ENCODE results near the gene ZNF552.
"Not testable (repeated sequence)": the region's sequence is repeated elsewhere in the genome, so short reads cannot be mapped to it uniquely, and the experiment has no call there.

Gene ZNF552

GRCh38 chr19:57812975-57813820 is 1.5 kb downstream of the ZNF552 start:
- DNase-seq (ENCODE audit: low spot score in 2 of 2); H3K9me3 ChIP-seq; in situ Hi-C loops (cut with MboI; ENCODE audit: low sequenced_read_pairs); H3K27me3 ChIP-seq (ENCODE audit: low read depth); H3K4me1 ChIP-seq: not testable (repeated sequence)
- Histone ChIP-seq H3K36me3 (replicated peaks) (peaks cover 18% of the 10 kb centered on the region), H3K4me3 (peak overlapping the region; percentile 83)

GRCh38 chr19:57812226-57812625 is 2.5 kb downstream of the ZNF552 start:
- DNase-seq (ENCODE audit: low spot score in 2 of 2): no peak
- in situ Hi-C loops (cut with MboI; ENCODE audit: low sequenced_read_pairs): no loop called here
- Histone ChIP-seq H3K4me1 (no peaks in the 10 kb centered on the region; the same call in 1 of the 2 replicates), H3K4me3 (no peak overlapping the region), H3K27me3 (ENCODE audit: low read depth) (no peaks in the 10 kb centered on the region), H3K9me3 (no peaks in the 10 kb centered on the region), H3K36me3 (replicated peaks) (peaks cover 19% of the 10 kb centered on the region)

GRCh38 chr19:57810410-57811295 is 4.1 kb downstream of the ZNF552 start:
- DNase-seq (ENCODE audit: low spot score in 2 of 2); H3K4me3 ChIP-seq; in situ Hi-C loops (cut with MboI; ENCODE audit: low sequenced_read_pairs); H3K4me1 ChIP-seq; H3K9me3 ChIP-seq; H3K27me3 ChIP-seq (ENCODE audit: low read depth): not testable (repeated sequence)
- H3K36me3 ChIP-seq (replicated peaks): peaks cover 19% of the 10 kb centered on the region

- Histone ChIP-seq H3K36me3 (replicated peaks) (peaks cover 19% of the 10 kb centered on the region), H3K4me3 (no peak overlapping the region), H3K4me1 (no peaks in the 10 kb centered on the region), H3K27me3 (ENCODE audit: low read depth) (no peaks in the 10 kb centered on the region), H3K9me3 (no peaks in the 10 kb centered on the region)
- in situ Hi-C loops (cut with MboI; ENCODE audit: low sequenced_read_pairs): no loop called here
- DNase-seq (ENCODE audit: low spot score in 2 of 2): no peak
Observed at GRCh38 chr19:57807541-57807940, 7.2 kb downstream of the ZNF552 start.

- in situ Hi-C loops (cut with MboI; ENCODE audit: low sequenced_read_pairs): no loop called here
- Histone ChIP-seq H3K9me3 (no peaks in the 10 kb centered on the region), H3K4me3 (no peak overlapping the region), H3K27me3 (ENCODE audit: low read depth) (no peaks in the 10 kb centered on the region), H3K36me3 (replicated peaks) (peaks cover 4% of the 10 kb centered on the region), H3K4me1 (0 out of 2 replicates have a peak, but pooled peaks cover 4% of the 10 kb centered on the region)
- no peak for DNase-seq (ENCODE audit: low spot score in 2 of 2)
Observed at GRCh38 chr19:57803594-57804325, 11.0 kb downstream of the ZNF552 start.

- Histone ChIP-seq H3K4me3 (no peak overlapping the region), H3K9me3 (no peaks in the 10 kb centered on the region), H3K27me3 (ENCODE audit: low read depth) (no peaks in the 10 kb centered on the region), H3K36me3 (replicated peaks) (peaks cover 1% of the 10 kb centered on the region), H3K4me1 (0 out of 2 replicates have a peak, but pooled peaks cover 4% of the 10 kb centered on the region)
- in situ Hi-C loops (cut with MboI; ENCODE audit: low sequenced_read_pairs): no loop called here
- DNase-seq (ENCODE audit: low spot score in 2 of 2): no peak
Observed at GRCh38 chr19:57803265-57803593, 11.5 kb downstream of the ZNF552 start.

- no peak for DNase-seq (ENCODE audit: low spot score in 2 of 2)
- H3K36me3 ChIP-seq (replicated peaks): no peaks in the 10 kb centered on the region; the same call in 1 of the 2 replicates
- H3K4me3 ChIP-seq: no peak overlapping the region
- no peaks in the 10 kb centered on the region for H3K27me3 ChIP-seq (ENCODE audit: low read depth)
- 0 out of 2 replicates have a peak, but pooled peaks cover 4% of the 10 kb centered on the region for H3K4me1 ChIP-seq
- H3K9me3 ChIP-seq: no peaks in the 10 kb centered on the region
- in situ Hi-C loops (cut with MboI; ENCODE audit: low sequenced_read_pairs): no loop called here
Observed at GRCh38 chr19:57802269-57802668, 12.4 kb downstream of the ZNF552 start.

GRCh38 chr19:57800696-57801095 is 14.0 kb downstream of the ZNF552 start:
- Histone ChIP-seq H3K4me3 (no peak overlapping the region), H3K4me1 (0 out of 2 replicates have a peak, but pooled peaks cover 4% of the 10 kb centered on the region), H3K9me3 (no peaks in the 10 kb centered on the region), H3K27me3 (ENCODE audit: low read depth) (no peaks in the 10 kb centered on the region), H3K36me3 (replicated peaks) (no peaks in the 10 kb centered on the region; the same call in 1 of the 2 replicates)
- in situ Hi-C loops (cut with MboI; ENCODE audit: low sequenced_read_pairs): no loop called here
- DNase-seq (ENCODE audit: low spot score in 2 of 2): no peak

- DNase-seq (ENCODE audit: low spot score in 2 of 2); H3K9me3 ChIP-seq; in situ Hi-C loops (cut with MboI; ENCODE audit: low sequenced_read_pairs); H3K4me3 ChIP-seq; H3K27me3 ChIP-seq (ENCODE audit: low read depth); H3K4me1 ChIP-seq; H3K36me3 ChIP-seq (replicated peaks): not testable (repeated sequence)
Observed at GRCh38 chr19:57796580-57796979, 18.1 kb downstream of the ZNF552 start.

GRCh38 chr19:57789288-57789687 is 25.4 kb downstream of the ZNF552 start:
- Histone ChIP-seq H3K4me3 (no peak overlapping the region), H3K9me3 (no peaks in the 10 kb centered on the region), H3K27me3 (ENCODE audit: low read depth) (no peaks in the 10 kb centered on the region), H3K36me3 (replicated peaks) (no peaks in the 10 kb centered on the region), H3K4me1 (no peaks in the 10 kb centered on the region)
- DNase-seq (ENCODE audit: low spot score in 2 of 2): no peak
- in situ Hi-C loops (cut with MboI; ENCODE audit: low sequenced_read_pairs): no loop called here

GRCh38 chr19:57788114-57788692 is 26.5 kb downstream of the ZNF552 start:
- Histone ChIP-seq H3K9me3 (no peaks in the 10 kb centered on the region), H3K4me3 (no peak overlapping the region), H3K4me1 (no peaks in the 10 kb centered on the region), H3K36me3 (replicated peaks) (no peaks in the 10 kb centered on the region), H3K27me3 (ENCODE audit: low read depth) (no peaks in the 10 kb centered on the region)
- in situ Hi-C loops (cut with MboI; ENCODE audit: low sequenced_read_pairs): no loop called here
- no peak for DNase-seq (ENCODE audit: low spot score in 2 of 2)

- Histone ChIP-seq H3K9me3 (no peaks in the 10 kb centered on the region), H3K4me3 (no peak overlapping the region), H3K27me3 (ENCODE audit: low read depth) (no peaks in the 10 kb centered on the region), H3K4me1 (no peaks in the 10 kb centered on the region), H3K36me3 (replicated peaks) (no peaks in the 10 kb centered on the region)
- in situ Hi-C loops (cut with MboI; ENCODE audit: low sequenced_read_pairs): no loop called here
- no peak for DNase-seq (ENCODE audit: low spot score in 2 of 2)
Observed at GRCh38 chr19:57786906-57787305, 27.8 kb downstream of the ZNF552 start.

GRCh38 chr19:57786286-57786685 is 28.4 kb downstream of the ZNF552 start:
- in situ Hi-C loops (cut with MboI; ENCODE audit: low sequenced_read_pairs): no loop called here
- no peak overlapping the region for H3K4me3 ChIP-seq
- no peaks in the 10 kb centered on the region for H3K27me3 ChIP-seq (ENCODE audit: low read depth)
- no peaks in the 10 kb centered on the region for H3K36me3 ChIP-seq (replicated peaks)
- no peak for DNase-seq (ENCODE audit: low spot score in 2 of 2)
- no peaks in the 10 kb centered on the region for H3K9me3 ChIP-seq
- H3K4me1 ChIP-seq: no peaks in the 10 kb centered on the region

Measured in HAP-1 (cell line).